Activated CD4-positive, CD25-positive, alpha-beta regulatory T cell treated with anti-CD3 and anti-CD28 coated beads, Interleukin-2, amount 50 U/mL, for 16 hours (primary cell): Measurements from ENCODE around the gene LSM12.
"Not testable (repeated sequence)": the region's sequence is repeated elsewhere in the genome, so short reads cannot be mapped to it uniquely, and the experiment has no call there.

Experiments used
- DNase-seq: peaks from one replicate; pipeline ENCODE4 v3.0.0-alpha.2; 2020; ENCODE audit warnings: low read depth, low spot score

The LSM12 gene

DNA sequence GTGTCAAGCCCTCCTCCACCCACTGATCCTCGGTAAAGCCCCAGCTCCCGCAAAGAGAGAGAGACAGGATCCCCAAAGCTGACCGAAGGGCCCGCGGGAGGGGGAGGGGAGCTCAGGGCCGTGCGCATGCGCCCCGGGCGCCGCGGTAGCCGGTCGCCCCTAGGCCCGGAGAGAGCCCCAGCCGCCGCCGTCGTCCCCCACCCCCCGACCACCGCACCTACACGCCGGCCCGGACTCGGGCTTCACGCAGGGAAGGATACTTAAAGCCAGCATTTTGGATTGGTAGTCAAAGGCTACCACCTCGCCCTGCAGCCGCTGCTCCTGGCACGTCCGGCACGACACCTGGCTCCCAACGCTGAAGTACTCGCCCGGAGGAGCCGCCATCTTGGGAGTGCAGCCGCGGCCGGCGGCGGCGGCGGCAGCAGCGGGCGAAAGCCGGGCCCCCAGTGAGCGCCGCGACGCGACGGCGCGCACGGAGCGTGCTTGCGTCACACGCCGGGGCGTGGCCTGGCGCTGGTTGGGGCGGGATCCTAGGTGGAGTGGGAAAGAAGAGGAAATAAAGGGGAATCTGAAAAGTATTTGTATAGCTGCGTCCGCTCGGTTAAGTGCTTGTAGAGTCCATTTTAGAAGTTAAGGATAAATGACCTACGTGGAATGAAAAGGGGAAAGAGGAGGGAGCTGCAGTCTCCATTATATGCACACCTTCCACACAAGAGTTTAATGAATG is at the start of gene LSM12:
TSS of gene LSM12 (minus strand) at position 468 of the 727 bp plus-strand sequence. CDS start at position 384, 84 bp downstream.
- peak; percentile 76 for DNase-seq

GRCh38 chr17:44115585-44116415 is 49.3 kb upstream of the LSM12 start:
- DNase-seq, result no peak

DNA sequence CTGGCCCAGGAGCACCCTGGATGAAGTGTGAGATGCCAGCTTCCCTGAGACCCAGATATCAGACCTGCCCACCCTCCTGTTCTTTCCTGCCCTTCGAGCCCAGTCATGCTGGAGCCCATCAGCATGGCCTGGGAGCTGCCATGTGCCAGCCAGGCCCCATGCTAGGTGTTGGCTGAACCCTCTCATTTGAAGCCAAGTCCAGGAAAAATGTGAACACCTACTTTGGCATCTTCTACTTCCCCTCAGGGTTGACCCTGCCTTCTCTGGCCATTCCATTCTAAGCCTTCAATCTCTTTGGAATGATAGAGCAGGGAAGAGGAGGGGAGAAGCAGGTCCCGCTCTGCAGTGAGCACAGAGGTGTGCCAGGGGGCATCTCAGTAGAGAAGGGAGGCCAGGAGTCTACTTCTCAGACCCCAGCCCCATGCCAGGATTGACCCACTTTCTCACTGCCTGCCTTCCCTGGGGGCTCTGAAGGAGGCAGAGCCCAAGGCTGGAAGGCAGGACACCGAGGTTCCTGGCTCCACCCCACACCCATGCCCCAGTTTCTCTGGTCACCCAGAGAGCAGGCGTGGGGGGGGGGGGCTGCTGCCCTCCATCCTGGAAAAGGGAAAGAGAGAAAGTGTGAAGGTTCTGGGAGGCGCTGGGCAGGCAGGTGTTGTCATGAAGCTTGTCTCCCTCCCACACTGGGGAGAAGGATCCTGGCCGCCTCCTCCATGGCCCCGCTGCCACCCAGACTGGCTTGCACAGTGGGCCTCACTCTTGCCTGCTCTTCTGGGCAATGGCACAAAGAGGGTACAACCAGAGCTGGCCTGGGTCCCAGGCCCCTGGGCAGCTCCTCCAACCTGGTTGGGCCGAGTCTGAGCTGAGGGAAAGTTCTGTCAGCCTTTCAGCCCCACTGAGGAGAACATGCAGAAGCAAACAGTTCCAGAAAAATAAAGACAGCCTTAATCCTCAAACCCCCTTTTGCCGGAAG is 47.7 kb upstream of the LSM12 start:
- no peak for DNase-seq

GRCh38 chr17:44113382-44113781 is 46.9 kb upstream of the LSM12 start:
- DNase-seq, result no peak

DNA sequence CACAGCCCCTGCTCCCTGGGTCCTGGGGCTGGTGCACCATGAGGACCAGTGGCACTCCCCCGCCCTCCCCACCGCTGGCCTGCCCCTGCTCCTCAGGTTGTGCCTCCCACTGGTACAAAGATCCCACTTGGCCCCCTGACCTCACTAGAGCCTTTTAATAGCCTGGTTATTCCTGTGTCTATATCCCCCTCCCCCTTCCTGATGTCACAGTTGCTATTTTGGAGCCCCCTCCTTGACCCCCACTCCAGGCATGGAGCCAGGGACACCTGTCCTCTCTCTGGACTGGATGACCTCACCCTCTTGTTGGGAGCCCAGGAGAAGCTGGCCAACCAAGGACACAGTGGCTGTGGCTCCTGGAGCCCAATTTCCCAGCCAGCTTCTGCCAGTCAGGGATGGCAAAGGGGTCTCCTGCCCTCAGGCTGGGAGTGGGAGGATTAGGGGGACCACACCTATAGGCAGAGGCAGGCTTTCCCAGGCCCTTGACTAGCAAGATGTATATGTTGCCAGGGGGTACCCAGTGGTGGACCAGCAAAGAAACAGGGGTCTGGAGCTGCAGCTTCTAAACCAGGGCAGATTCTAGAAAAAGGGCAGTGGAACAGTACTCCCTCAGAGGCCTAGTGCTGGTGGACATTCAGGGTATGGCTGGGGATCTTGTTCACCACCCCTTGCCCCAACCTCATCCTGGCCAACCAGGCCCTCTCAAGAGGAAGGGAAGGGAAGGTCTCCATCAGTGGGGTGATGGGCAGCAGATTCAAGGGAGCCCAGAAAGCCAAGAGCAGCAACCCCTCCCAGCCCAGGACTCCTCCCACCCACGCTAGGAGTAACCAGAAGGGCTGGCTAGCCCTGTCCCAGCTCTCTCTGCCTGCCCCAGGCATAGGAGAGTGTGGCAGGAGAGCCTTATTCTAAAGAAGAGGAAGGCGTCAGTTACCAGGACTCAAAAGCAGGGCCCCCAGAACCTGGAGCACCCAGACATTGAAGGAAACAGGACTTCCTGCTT is 46.1 kb upstream of the LSM12 start:
- no peak for DNase-seq

DNA sequence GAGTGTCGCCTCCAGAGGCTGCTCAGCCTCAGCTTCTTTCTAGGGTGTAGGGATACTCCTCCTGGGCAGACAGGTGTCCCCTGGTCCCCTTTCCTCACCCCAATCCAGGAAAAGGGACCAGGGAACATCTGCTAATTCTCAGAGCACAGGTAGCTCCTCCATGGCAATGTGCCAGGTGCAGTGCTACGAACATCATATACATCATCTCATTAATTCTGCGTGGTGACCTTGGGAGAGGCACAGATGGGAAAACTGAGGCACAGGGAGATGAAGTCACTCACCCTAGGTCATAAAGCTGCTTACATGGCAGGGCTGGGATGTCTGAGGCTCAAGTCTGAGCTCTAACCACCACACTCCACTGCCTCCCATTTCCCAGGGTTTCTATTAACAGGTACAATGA is 45.3 kb upstream of the LSM12 start:
- no peak for DNase-seq

DNA sequence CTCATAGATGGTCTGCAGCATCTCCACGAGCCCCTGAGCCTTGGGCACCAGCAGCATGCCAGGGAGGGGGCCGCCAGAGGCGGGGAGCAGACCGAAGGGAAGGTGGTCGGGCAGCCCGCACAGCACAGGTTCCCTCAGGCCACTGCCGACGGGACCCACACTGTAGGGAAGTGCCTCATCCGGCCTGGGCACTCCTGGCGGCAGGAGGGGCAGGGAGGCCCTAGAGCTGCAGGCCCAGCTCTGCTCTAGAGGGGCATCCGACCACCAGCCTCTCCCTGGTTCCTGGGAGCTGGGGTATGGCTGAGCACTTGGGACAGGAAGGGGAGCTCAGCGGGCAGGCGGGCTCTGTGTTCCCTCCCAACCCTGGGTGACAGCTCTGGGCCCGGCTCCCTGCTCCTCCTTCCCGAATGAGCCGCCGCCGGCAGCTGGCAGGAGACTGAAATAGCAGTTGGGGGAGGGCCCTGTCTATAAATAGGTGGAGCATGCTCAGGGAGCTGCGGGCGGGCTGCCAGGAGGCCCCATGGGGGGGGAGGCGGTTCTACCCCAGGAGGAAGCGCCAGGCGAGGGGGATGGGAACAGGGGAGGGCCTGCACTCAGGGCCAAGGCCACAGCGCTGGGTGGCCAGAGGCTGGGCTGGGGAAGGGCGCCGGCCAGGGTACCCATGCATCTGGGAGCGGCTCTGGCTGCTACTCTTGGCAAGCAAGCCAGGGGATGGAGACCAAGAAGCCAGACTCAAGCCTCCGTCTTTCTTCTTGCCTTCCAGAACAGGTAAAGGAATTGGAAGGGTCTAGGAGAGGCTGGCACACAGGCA is 44.6 kb upstream of the LSM12 start:
- DNase-seq, result no peak

DNA sequence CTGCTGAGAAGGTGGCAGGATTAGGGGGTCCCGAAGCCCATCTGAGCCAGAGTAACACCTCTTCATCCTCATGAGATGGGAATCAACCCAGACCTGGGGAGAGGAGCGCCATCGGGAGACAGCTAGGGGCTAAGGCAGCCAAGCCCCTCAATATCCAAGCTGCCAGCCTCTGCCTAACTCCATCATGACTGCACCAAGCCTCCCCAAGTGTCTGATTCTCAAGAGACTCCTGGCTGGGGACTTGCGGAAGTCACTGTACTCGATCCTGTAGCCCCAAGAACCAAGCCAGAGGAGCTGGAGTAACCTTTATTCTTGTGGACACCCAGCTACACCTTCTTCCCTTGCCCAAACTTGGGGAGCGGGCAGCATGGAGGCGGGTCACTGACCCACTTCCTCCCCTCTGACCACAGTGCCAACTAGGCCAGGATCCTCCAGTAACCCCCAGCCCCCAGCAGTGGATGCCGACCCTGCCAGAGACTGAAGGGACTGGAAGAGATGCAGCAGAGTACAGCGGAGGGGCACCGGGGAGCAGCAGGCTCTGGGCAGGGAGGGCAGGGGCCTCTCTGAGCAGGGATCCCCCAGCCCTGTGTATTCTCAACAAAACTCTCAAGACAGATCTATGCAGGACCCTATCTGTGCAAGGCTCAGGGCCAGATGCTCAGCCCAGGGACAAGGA is 43.7 kb upstream of the LSM12 start:
- no peak for DNase-seq

DNA sequence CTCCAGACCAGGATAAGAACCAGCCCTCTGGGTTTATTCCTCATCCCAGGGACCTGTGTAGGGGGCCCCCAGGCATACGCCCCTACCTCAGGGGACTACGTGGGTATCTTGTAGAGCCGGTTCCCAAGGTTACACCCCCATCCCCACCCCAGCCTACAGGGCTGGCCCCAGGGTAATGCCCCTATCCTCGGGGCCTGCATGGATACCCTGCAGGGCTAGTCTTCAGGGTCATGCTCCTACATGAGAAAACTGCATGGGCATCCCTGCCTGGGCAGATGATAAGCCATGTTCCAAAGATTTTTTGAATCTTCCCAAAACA is 42.8 kb upstream of the LSM12 start:
- no peak for DNase-seq

DNA sequence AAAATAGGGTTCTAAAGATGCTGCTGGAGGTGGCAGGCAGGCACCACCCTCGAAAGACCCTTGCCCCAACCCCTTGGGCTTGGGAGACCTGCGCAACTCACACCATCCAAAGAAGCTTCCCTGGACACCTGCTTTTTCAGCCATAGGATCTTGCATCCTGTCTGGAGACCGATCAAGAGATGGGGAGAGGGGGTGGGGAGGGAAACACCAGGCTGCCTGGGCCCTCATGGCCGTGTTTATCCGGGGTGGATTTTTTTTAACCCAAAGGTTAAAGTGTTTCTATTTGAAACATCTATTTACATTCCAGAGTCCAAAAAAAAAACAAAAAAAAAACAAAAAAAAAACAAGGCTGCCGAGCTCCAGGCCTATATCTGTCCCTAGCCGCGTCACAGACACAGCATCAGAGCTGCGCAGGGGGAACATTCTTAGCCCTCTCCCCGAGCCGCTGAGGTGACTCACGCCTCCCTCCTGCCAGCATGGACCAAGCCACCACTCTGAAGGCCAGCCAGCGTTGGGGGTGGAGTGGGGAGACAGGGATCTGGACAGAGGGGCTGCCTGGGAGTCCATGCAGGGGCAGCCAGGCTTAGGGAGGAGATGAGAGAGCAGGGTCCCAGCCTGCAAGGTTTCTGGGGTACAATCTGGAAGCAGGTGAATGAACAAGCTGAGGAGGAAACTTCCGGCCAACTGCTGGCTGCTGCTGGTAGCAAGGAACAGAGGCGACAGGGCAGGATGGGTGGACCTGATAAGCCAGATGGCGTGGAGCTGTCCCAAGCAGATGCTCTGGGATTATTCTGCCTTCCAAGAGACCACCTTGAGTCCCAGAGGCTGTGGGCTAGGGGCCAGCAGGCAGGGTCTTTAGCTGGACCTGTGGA is 42.2 kb upstream of the LSM12 start:
- no peak for DNase-seq

- DNase-seq, result no peak
Measured at GRCh38 chr17:44106801-44107200, 40.3 kb upstream of the LSM12 start.

DNA sequence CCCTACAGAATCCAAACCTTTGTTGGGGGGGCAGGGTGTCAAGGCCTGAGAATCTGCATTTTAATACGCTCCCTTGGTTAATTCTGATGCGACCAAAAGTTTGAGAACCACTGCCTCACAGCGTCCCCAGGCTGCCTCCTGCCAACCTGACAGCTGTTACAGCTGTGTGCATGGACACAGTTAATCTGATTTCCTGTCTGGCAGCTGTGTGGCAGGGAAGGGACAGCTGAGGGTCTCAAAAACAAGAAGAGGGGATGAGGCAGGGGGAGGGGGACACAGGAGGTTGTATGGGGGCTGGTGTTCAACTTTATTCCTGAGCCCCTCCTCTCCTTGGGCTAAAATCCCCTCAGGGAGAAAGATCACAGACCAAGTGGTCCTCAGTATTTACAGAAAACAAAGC is 39.5 kb upstream of the LSM12 start:
- no peak for DNase-seq

DNA sequence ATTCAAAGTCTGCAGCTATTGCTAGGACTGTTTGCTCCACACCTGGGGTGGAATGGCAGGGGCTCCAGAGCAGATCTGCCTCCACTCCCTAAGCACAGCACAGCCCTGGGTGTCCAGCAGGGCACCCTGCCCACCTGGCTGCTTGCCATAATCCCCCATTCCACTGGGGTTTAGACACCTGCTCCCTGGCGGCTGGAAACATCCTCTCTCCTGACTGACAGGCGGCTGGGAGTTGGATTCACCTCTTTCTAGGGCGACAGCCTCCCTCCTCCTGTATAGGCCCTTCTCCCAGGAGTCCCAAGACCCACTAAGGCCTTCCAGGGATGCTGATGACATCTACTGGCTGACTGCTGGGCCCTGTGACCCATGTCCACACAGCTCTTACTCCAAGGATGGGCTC is 39.0 kb upstream of the LSM12 start:
- no peak for DNase-seq

DNA sequence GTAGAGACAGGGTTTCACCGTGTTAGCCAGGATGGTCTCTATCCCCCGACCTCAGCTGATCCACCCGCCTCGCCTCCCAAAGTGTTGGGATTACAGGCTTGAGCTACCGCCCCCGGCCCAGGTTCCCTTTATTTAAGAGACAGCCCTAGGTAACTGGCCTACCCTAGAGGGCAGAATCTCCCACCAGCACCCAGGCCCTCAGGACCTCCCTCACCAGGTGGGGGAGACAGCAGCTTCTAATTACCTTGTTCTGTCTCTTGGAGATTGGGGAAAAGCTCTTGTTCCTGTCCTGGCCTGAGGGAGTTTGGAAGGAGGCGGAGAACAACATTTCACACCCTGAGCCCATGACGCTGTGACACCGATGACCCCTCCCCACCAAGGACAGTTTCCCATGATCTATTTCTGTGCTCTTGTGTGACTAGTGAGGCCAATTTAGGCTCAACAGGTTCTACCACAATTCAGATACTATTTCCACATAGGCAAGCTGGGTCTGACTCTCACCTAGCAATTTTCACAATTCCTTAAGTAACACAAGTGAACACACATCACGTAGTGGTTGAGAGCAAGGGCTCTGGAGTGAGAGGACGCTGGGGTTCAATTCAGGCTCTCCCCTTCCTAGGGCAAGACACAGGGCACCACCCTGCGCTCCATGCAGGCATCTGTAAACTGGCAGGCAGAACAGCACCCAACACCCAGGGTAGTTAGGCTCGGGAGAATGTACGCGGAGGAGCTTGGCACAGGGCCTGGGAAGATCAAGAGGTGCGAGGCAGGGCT is 36.6 kb upstream of the LSM12 start:
- DNase-seq, result no peak

DNA sequence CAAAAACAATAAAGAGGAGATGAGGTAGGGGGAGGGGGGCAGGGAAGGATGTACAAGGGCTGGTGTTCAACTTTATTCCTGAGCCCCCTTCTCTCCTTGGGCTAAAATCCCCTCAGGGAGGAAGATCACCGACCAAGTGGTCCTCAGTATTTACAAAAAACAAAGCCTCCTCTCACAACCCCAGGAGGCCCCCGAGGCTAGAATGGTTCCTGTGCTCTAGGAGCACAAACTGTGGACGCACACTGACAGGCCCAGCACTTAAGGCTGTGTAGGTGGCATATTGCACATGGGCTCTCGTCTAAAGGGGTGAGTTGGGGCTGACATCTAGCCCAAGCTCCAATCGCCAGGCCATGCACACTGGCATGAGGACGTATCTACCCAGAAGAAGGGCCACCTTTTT is 35.4 kb upstream of the LSM12 start:
- not testable (repeated sequence) for DNase-seq

DNA sequence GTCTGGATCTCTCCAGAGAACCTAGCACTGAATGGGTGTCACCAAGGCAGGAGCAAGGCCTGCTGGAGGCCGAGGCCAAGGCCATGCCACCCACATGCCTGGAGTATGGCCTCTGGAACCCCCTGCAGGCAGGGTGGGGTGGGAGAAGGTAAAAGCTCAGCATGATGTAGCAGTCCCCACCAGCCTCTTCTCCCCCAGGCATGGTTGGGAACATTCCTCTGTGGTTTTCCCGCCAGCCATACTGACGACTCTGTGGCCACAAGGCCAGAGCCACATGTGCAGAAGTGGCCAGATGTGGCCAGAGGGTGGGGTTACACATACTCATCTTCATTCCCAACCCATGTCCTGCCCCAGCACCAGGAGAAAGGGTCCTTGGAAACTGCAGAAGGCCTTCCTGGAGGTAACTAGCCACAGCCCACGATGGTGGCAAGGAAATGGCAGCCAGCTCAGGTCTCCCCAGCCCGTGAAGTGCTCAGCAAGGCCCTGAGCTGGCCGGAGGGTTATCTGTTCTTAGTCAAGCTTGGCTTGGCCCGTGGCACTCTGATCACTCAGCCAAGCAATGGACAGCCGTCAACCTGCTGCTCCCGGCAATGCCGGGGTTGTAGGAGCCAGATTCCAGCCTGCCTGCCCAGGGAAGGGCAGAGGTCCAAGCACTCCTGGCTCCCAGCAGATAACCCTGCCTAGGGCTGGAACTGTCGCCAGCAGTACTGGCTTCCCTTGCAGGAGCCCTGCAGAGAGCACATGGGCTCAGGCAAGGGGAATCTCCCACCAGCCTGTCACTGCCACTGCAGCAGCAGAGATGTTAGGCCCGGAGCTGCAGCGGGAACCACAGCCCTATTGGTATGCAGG is 30.9 kb upstream of the LSM12 start:
- DNase-seq, result no peak
